Dermis blood vessel endothelial cell (primary cell): ENCODE data around the gene KRTAP5-7. TPM values are rescaled to one million over a fixed set of nuclear protein-coding genes. Genes with fewer than 3 reads are reported as not detected.
A peak's percentile ranks its signal among the peaks of the same experiment; 100 is the strongest.
"Not testable (repeated sequence)": the region's sequence is repeated elsewhere in the genome, so short reads cannot be mapped to it uniquely, and the experiment has no call there.

ENCODE experiments used
- DNase-seq: peaks from one replicate; pipeline ENCODE4 v3.0.0; 2010
- total RNA-seq: library from RNA; depleted of rRNA; stranded (reverse); fragments of >200 nt; gene quantifications from 2 replicates; pipeline ENCODE4 v1.2.3, GENCODE V29; 2014

The KRTAP5-7 gene
- total RNA-seq: not detected in 2 replicates

- DNase-seq: not testable (repeated sequence)
Observed at GRCh38 chr11:71526796-71527575, at the start of gene KRTAP5-7. Gene KRTAP5-7 (plus strand): TSS chr11:71527267. CDS start chr11:71527301, 34 bp downstream.

GRCh38 chr11:71477641-71478527 lies 49.2 kb upstream of the KRTAP5-7 start:
- peak; percentile 23 for DNase-seq

GRCh38 chr11:71478528-71478840 lies 48.6 kb upstream of the KRTAP5-7 start:
- no peak for DNase-seq

- no peak for DNase-seq
Observed at GRCh38 chr11:71481101-71481960, 45.7 kb upstream of the KRTAP5-7 start.

GRCh38 chr11:71482216-71482615 lies 44.9 kb upstream of the KRTAP5-7 start:
- DNase-seq: no peak

- DNase-seq: no peak
Observed at GRCh38 chr11:71482746-71483364, 44.2 kb upstream of the KRTAP5-7 start.

GRCh38 chr11:71483692-71484091 lies 43.4 kb upstream of the KRTAP5-7 start:
- DNase-seq: no peak

GRCh38 chr11:71484248-71485062 lies 42.6 kb upstream of the KRTAP5-7 start:
- no peak for DNase-seq

- DNase-seq: no peak
Observed at GRCh38 chr11:71485063-71485399, 42.0 kb upstream of the KRTAP5-7 start.

GRCh38 chr11:71485466-71485865 lies 41.6 kb upstream of the KRTAP5-7 start:
- no peak for DNase-seq

- no peak for DNase-seq
Observed at GRCh38 chr11:71486320-71486719, 40.7 kb upstream of the KRTAP5-7 start.

- no peak for DNase-seq
Observed at GRCh38 chr11:71488681-71489270, 38.3 kb upstream of the KRTAP5-7 start.

- DNase-seq: peak; percentile 91
Observed at GRCh38 chr11:71489311-71490043, 37.6 kb upstream of the KRTAP5-7 start.

GRCh38 chr11:71490044-71490730 lies 36.9 kb upstream of the KRTAP5-7 start:
- no peak for DNase-seq

- no peak for DNase-seq
Observed at GRCh38 chr11:71490731-71491390, 36.2 kb upstream of the KRTAP5-7 start.

GRCh38 chr11:71491531-71491930 lies 35.5 kb upstream of the KRTAP5-7 start:
- DNase-seq: no peak

- DNase-seq: no peak
Observed at GRCh38 chr11:71491940-71492339, 35.1 kb upstream of the KRTAP5-7 start.

- no peak for DNase-seq
Observed at GRCh38 chr11:71495286-71496230, 31.5 kb upstream of the KRTAP5-7 start.
